Testis (tissue), 5 donors: ENCODE results near the gene ZMYM5. TPM values are rescaled to one million over a fixed set of nuclear protein-coding genes. Genes with fewer than 3 reads are reported as not detected.
"Not testable (repeated sequence)": the region's sequence is repeated elsewhere in the genome, so short reads cannot be mapped to it uniquely, and the experiment has no call there.

Experiments used
- DNase-seq: peaks from one replicate; pipeline ENCODE4 v3.0.0-alpha.2; 2019
- H3K27ac ChIP-seq, 2 donors: fragments of 200-600 bp; sonication (generic); one replicate each; pipeline ENCODE4 v1.5.1; 2019
- H3K27me3 ChIP-seq: fragments of 200-600 bp; sonication (generic); one replicate; pipeline ENCODE4 v1.5.1; 2019
- H3K36me3 ChIP-seq: fragments of 200-600 bp; sonication (generic); one replicate; pipeline ENCODE4 v1.5.1; 2017; ENCODE audit warnings: low read depth; ENCODE audit errors: missing control alignments
- H3K4me1 ChIP-seq: fragments of 200-600 bp; sonication (generic); one replicate; pipeline ENCODE4 v1.5.1; 2019
- H3K4me3 ChIP-seq, 2 donors: fragments of 200-600 bp; sonication (generic); one replicate each; pipeline ENCODE4 v1.5.1; 2017 to 2019
- H3K9me3 ChIP-seq: fragments of 200-600 bp; sonication (generic); one replicate; pipeline ENCODE4 v1.5.1; 2017
- CTCF ChIP-seq, 3 experiments: fragments of 450-650 bp in 2 of 3; fragments of 200-600 bp in 1 of 3; sonication (generic) in 1 of 3; IDR thresholded peaks; one replicate each; pipeline ENCODE4 v1.5.1; 2016 to 2019; ENCODE audit warnings: antibody characterized with exemption in 3 of 3, mild to moderate bottlenecking in 2 of 3, moderate library complexity in 1 of 3
- POLR2A ChIP-seq: fragments of 450-650 bp; IDR thresholded peaks from one replicate; pipeline ENCODE4 v1.6.1; 2017; ENCODE audit warnings: antibody characterized with exemption, mild to moderate bottlenecking, moderate library complexity
- WGBS, 2 donors: methylation state at CpG; one replicate each; pipeline ENCODE4 v1.1.5; 2018; 5-methylcytosine and 5-hydroxymethylcytosine counted together
- intact Hi-C: fragments of 100-400 bp; cut with DNase I; formaldehyde crosslinking; loops from one replicate; pipeline ENCODE4 v1.15.1; 2023; ENCODE audit warnings: low total_unique reads
- long read RNA-seq, 2 donors: transcript quantifications; one replicate each; lab custom pipeline, GENCODE V29; 2026
- polyA plus RNA-seq: library from polyadenylated mRNA; stranded (reverse); fragments of 350-450 nt; fragmentation: Illumina TruSeq; extraction: RNeasy Lipid Tissue Mini Kit (QIAGEN cat#74804); gene quantifications from one replicate; pipeline ENCODE4 v1.2.3, GENCODE V29; 2014; ENCODE audit warnings: low read depth, low replicate concordance; ENCODE audit not compliant: insufficient read depth
- total RNA-seq, 2 donors: library from RNA; depleted of rRNA; stranded (reverse); fragments of >200 nt; gene quantifications; one replicate each; pipeline ENCODE4 v1.2.3, GENCODE V29; 2016

The ZMYM5 gene
- total RNA-seq: 10 to 100 TPM; 29.5 to 37.1 TPM
- 29.4 TPM for polyA plus RNA-seq
- long read RNA-seq, donor 1, partial matches to known transcripts: 45 of 47 reads
- long read RNA-seq, donor 1, other reads (novel, unspliced or antisense): 0 of 47 reads
- long read RNA-seq, donor 2, partial matches to known transcripts: 33 of 36 reads
- long read RNA-seq, donor 2, other reads (novel, unspliced or antisense): 0 of 36 reads

- no peaks in the 10 kb centered on the region for H3K36me3 ChIP-seq
- H3K27me3 ChIP-seq: no peaks in the 10 kb centered on the region
- TF ChIP-seq CTCF (IDR thresholded peaks at IDR 0.05) (no peak), POLR2A (peak; percentile 67)
- no peaks in the 10 kb centered on the region for H3K9me3 ChIP-seq
- intact Hi-C loops: loop anchor here (5.0 kb wide), 1 partner anchor 94 kb away; the partner anchor contains the start of gene ZMYM2
- H3K27ac ChIP-seq: peak within 1 kb of the TSS; percentile 98 to 100
- DNase-seq: peak; percentile 98
- WGBS, 2 donors: 1% methylated on average over 46 of the region's 79 CpGs; no CpG with 5 or more reads in 1 of the 2 donors
- peaks cover 14% of the 10 kb centered on the region for H3K4me1 ChIP-seq
- H3K4me3 ChIP-seq: peak within 1 kb of the TSS; percentile 87 to 96
Observed at GRCh38 chr13:19863323-19864023, at the start of gene ZMYM5. Gene ZMYM5 (minus strand): TSS chr13:19863649. CDS start chr13:19852180, 11,469 bp downstream.

- Histone ChIP-seq H3K4me1 (no peaks in the 10 kb centered on the region), H3K36me3 (no peaks in the 10 kb centered on the region), H3K27ac (no peak overlapping the region), H3K27me3 (no peaks in the 10 kb centered on the region), H3K4me3 (no peak overlapping the region), H3K9me3 (no peaks in the 10 kb centered on the region)
- intact Hi-C loops: no loop called here
- DNase-seq: no peak
- TF ChIP-seq POLR2A (no peak), CTCF (IDR thresholded peaks at IDR 0.05) (no peak)
- WGBS, 2 donors: 88 to 93% methylated on average over 9 of the region's 9 CpGs
Observed at GRCh38 chr13:19910336-19911072, 47.1 kb upstream of the ZMYM5 start.

GRCh38 chr13:19908350-19908986 lies 45.0 kb upstream of the ZMYM5 start:
- Histone ChIP-seq H3K27me3 (no peaks in the 10 kb centered on the region), H3K4me1 (no peaks in the 10 kb centered on the region), H3K9me3 (no peaks in the 10 kb centered on the region), H3K36me3 (no peaks in the 10 kb centered on the region), H3K27ac (no peak overlapping the region), H3K4me3 (no peak overlapping the region)
- intact Hi-C loops: no loop called here
- TF ChIP-seq POLR2A: no peak
- no peak for TF ChIP-seq CTCF (IDR thresholded peaks at IDR 0.05)
- DNase-seq: no peak
- 91 to 94% methylated on average over 1 of the region's 1 CpG for WGBS, 2 donors

GRCh38 chr13:19905487-19906195 lies 42.2 kb upstream of the ZMYM5 start:
- H3K9me3 ChIP-seq, H3K4me3 ChIP-seq, intact Hi-C loops, H3K27ac ChIP-seq, DNase-seq, H3K27me3 ChIP-seq, H3K4me1 ChIP-seq, H3K36me3 ChIP-seq: not testable (repeated sequence)
- WGBS, 2 donors: 77 to 80% methylated on average over 9 of the region's 9 CpGs
